WTC11 (cell line): ENCODE measurements around the gene MAGI2. TPM values are rescaled to one million over a fixed set of nuclear protein-coding genes. Genes with fewer than 3 reads are reported as not detected.

Source experiments
- ATAC-seq: fragments of 200-7000 bp; cut with Tn5 transposase; 2 replicates; pipeline ENCODE4 v1.10.0; 2021; ENCODE audit warnings: mild to moderate bottlenecking, moderate library complexity
- CTCF ChIA-PET: fragments of 300-600 bp; sonication (Branson Sonifier 250); formaldehyde crosslinking; loops from one replicate; lab custom pipeline; 2021; ENCODE audit warnings: antibody characterized with exemption; lab: Charles Lee
- POLR2A ChIA-PET: fragments of 350-600 bp; sonication (Branson Sonifier 250); formaldehyde crosslinking; loops from one replicate; lab custom pipeline; 2021; ENCODE audit warnings: antibody characterized with exemption; lab: Charles Lee
- DNase-seq: peaks from one replicate; pipeline ENCODE4 v3.0.0; 2021; ENCODE audit warnings: low spot score
- H3K27ac Mint-ChIP-seq: 2 replicates; pipeline ENCODE4 v1.8.0; 2021; ENCODE audit warnings: mixed read lengths
- H3K27me3 Mint-ChIP-seq: 2 replicates; pipeline ENCODE4 v1.8.0; 2021; ENCODE audit warnings: low read depth, mild to moderate bottlenecking, moderate library complexity, mixed read lengths
- H3K36me3 Mint-ChIP-seq: 2 replicates; pipeline ENCODE4 v1.8.0; 2021; ENCODE audit warnings: mixed read lengths
- H3K4me1 Mint-ChIP-seq: 2 replicates; pipeline ENCODE4 v1.8.0; 2022; ENCODE audit warnings: mixed read lengths
- H3K4me3 Mint-ChIP-seq: 2 replicates; pipeline ENCODE4 v1.8.0; 2021; ENCODE audit warnings: mild to moderate bottlenecking, moderate library complexity, mixed read lengths
- H3K9me3 Mint-ChIP-seq: 2 replicates; pipeline ENCODE4 v1.8.0; 2021; ENCODE audit warnings: mixed read lengths
- FOXK1 ChIP-seq: sonication (generic); formaldehyde crosslinking; IDR thresholded peaks from 2 replicates; pipeline ENCODE4 v1.8.0; 2022; ENCODE audit warnings: mild to moderate bottlenecking, moderate library complexity, missing genetic modification reagents
- HMGXB4 ChIP-seq: sonication (generic); formaldehyde crosslinking; IDR thresholded peaks from 2 replicates; pipeline ENCODE4 v1.8.1; 2023; ENCODE audit warnings: mild to moderate bottlenecking, moderate library complexity, missing genetic modification reagents
- IRF1 ChIP-seq: sonication (generic); formaldehyde crosslinking; IDR thresholded peaks from 2 replicates; pipeline ENCODE4 v1.8.0; 2023; ENCODE audit warnings: missing genetic modification reagents
- IRF2 ChIP-seq: sonication (generic); formaldehyde crosslinking; IDR thresholded peaks from 2 replicates; pipeline ENCODE4 v1.8.0; 2022; ENCODE audit warnings: low read depth, missing genetic modification reagents, borderline replicate concordance
- MAX ChIP-seq: sonication (generic); formaldehyde crosslinking; IDR thresholded peaks from 2 replicates; pipeline ENCODE4 v1.8.0; 2022; ENCODE audit warnings: mild to moderate bottlenecking, missing genetic modification reagents
- MLX ChIP-seq: sonication (generic); formaldehyde crosslinking; IDR thresholded peaks from 2 replicates; pipeline ENCODE4 v1.8.1; 2023; ENCODE audit warnings: mild to moderate bottlenecking, missing genetic modification reagents, moderate library complexity
- MYBL2 ChIP-seq: sonication (generic); formaldehyde crosslinking; IDR thresholded peaks from 2 replicates; pipeline ENCODE4 v1.8.1; 2023; ENCODE audit warnings: mild to moderate bottlenecking, moderate library complexity, missing genetic modification reagents
- NFATC4 ChIP-seq: fragments of 250-450 bp; sonication (Bioruptor Pico); IDR thresholded peaks from 2 replicates; pipeline ENCODE4 v1.9.0; 2021; ENCODE audit warnings: mild to moderate bottlenecking
- PRDM15 ChIP-seq: sonication (generic); formaldehyde crosslinking; IDR thresholded peaks from 2 replicates; pipeline ENCODE4 v1.8.0; 2022; ENCODE audit warnings: missing genetic modification reagents
- PRRX2 ChIP-seq: fragments of 250-450 bp; sonication (Bioruptor Pico); IDR thresholded peaks from 2 replicates; pipeline ENCODE4 v1.8.0; 2021; ENCODE audit warnings: mild to moderate bottlenecking
- RELA ChIP-seq: sonication (generic); formaldehyde crosslinking; IDR thresholded peaks from 2 replicates; pipeline ENCODE4 v1.8.1; 2022; ENCODE audit warnings: missing genetic modification reagents, mild to moderate bottlenecking, borderline replicate concordance
- TEAD1 ChIP-seq: sonication (generic); formaldehyde crosslinking; IDR thresholded peaks from 2 replicates; pipeline ENCODE4 v1.8.0; 2022; ENCODE audit warnings: mild to moderate bottlenecking, missing genetic modification reagents
- ZBTB21 ChIP-seq: sonication (generic); formaldehyde crosslinking; IDR thresholded peaks from 2 replicates; pipeline ENCODE4 v1.8.1; 2023; ENCODE audit warnings: mild to moderate bottlenecking, missing genetic modification reagents, borderline replicate concordance
- ZMAT4 ChIP-seq: fragments of 250-450 bp; sonication (Bioruptor Pico); IDR thresholded peaks from 2 replicates; pipeline ENCODE4 v1.9.0; 2021; ENCODE audit warnings: mild to moderate bottlenecking
- ZNF396 ChIP-seq: fragments of 250-450 bp; sonication (Bioruptor Pico); IDR thresholded peaks from 2 replicates; pipeline ENCODE4 v1.8.0; 2021; ENCODE audit warnings: mild to moderate bottlenecking, moderate library complexity, borderline replicate concordance
- ZNF532 ChIP-seq: fragments of 250-450 bp; sonication (Bioruptor Pico); IDR thresholded peaks from 2 replicates; pipeline ENCODE4 v1.9.0; 2021; ENCODE audit warnings: mild to moderate bottlenecking, borderline replicate concordance
- ZNF671 ChIP-seq: fragments of 250-450 bp; sonication (Bioruptor Pico); IDR thresholded peaks from 2 replicates; pipeline ENCODE4 v1.8.0; 2021; ENCODE audit warnings: mild to moderate bottlenecking
- ZSCAN18 ChIP-seq: fragments of 250-450 bp; sonication (Bioruptor Pico); IDR thresholded peaks from 2 replicates; pipeline ENCODE4 v2.1.2; 2022; ENCODE audit warnings: mild to moderate bottlenecking, moderate library complexity
- total RNA-seq: library from RNA; stranded (reverse); gene quantifications from 3 replicates; pipeline ENCODE4 v1.2.3, GENCODE V29; 2021

MAGI2 gene
- total RNA-seq, 1 experiment from 2014 or later = 26.6 TPM

GRCh38 chr7:78175330-78176100 is 1278.0 kb downstream of the MAGI2 start (continued):
- no peak for TF ChIP-seq ZNF532 (CRISPR knock-in tag)
- TF ChIP-seq FOXK1 (CRISPR knock-in tag) = no peak
- no peak for TF ChIP-seq IRF2 (CRISPR knock-in tag)
- TF ChIP-seq RELA (CRISPR knock-in tag) = no peak
- no peak for TF ChIP-seq PRRX2 (CRISPR knock-in tag)

- ChIA-PET POLR2A (no interaction called here), CTCF (interaction anchor here (1.6 kb wide), 1 partner anchor 153 kb away, joined by 3 read pairs; no protein-coding TSS in a partner anchor)
- Mint-ChIP-seq H3K27me3 (no peaks in the 10 kb centered on the region), H3K27ac (no peak overlapping the region), H3K36me3 (no peaks in the 10 kb centered on the region), H3K4me3 (no peak overlapping the region), H3K4me1 (peaks cover 48% of the 10 kb centered on the region), H3K9me3 (no peaks in the 10 kb centered on the region)
- DNase-seq (no peak), ATAC-seq (no peak)
- no peak for TF ChIP-seq MYBL2
- TF ChIP-seq MLX (CRISPR knock-in tag) = no peak
- TF ChIP-seq ZNF671 (CRISPR knock-in tag) = no peak
- no peak for TF ChIP-seq TEAD1 (CRISPR knock-in tag)
- no peak for TF ChIP-seq ZMAT4 (CRISPR knock-in tag)
- no peak for TF ChIP-seq ZSCAN18 (CRISPR knock-in tag)
- TF ChIP-seq ZNF396 (CRISPR knock-in tag) = no peak
- TF ChIP-seq ZBTB21 (CRISPR knock-in tag) = no peak
- TF ChIP-seq NFATC4 = no peak
- TF ChIP-seq PRDM15 (CRISPR knock-in tag) = no peak
- TF ChIP-seq HMGXB4 (CRISPR knock-in tag) = no peak
- no peak for TF ChIP-seq FOXK1 (CRISPR knock-in tag)
- TF ChIP-seq IRF1 (CRISPR knock-in tag) = no peak
- TF ChIP-seq MAX (CRISPR knock-in tag) = no peak
These were observed 1279.8 kb downstream of the MAGI2 start for GRCh38 chr7:78173666-78174065.
